ENCODE data around the gene ACKR2. TPM values are rescaled to one million over a fixed set of nuclear protein-coding genes. Genes with fewer than 3 reads are reported as not detected.

Gene ACKR2
- total and polyA plus RNA-seq, 2 of the 13 experiments (the other 11 are each of a cell fraction or from before 2014, with no cell fraction given), result 1.1 to 1.9 TPM

GRCh38 chr3:42855547-42856380 lies 46.5 kb downstream of the ACKR2 start (continued):
- TF ChIP-seq ZNF75D (CRISPR knock-in tag; IDR thresholded peaks at IDR 0.05; ENCODE audit: borderline replicate concordance) (no peak), RARA (CRISPR knock-in tag; IDR thresholded peaks at IDR 0.05) (peak; percentile 95), MIXL1 (CRISPR knock-in tag; IDR thresholded peaks at IDR 0.05) (peak; percentile 37; the same call in 1 of the 2 replicates), KLF16 (CRISPR knock-in tag; IDR thresholded peaks at IDR 0.05) (0 out of 4 replicates have a peak, but pooled peaks of 1 of the 2 experiments have one; percentile 54), ZNF354B (CRISPR knock-in tag; IDR thresholded peaks at IDR 0.05) (no peak), BRCA1 (CRISPR knock-in tag; IDR thresholded peaks at IDR 0.05) (no peak), ZNF766 (CRISPR knock-in tag; IDR thresholded peaks at IDR 0.05; ENCODE audit: borderline replicate concordance) (no peak), MATR3 (CRISPR knock-in tag; IDR thresholded peaks at IDR 0.05) (no peak), CERS6 (CRISPR knock-in tag; IDR thresholded peaks at IDR 0.05) (no peak), SKI (IDR thresholded peaks at IDR 0.05; ENCODE audit: partially characterized antibody) (peak; percentile 40), ZNF350 (CRISPR knock-in tag; IDR thresholded peaks at IDR 0.05; ENCODE audit: borderline replicate concordance, low read depth) (peak; percentile 18; the same call in 1 of the 2 replicates), TEAD2 (CRISPR knock-in tag; IDR thresholded peaks at IDR 0.05) (no peak), ZKSCAN1 (IDR thresholded peaks at IDR 0.05; ENCODE audit: low read length) (no peak), SETDB1 (CRISPR knock-in tag; IDR thresholded peaks at IDR 0.05; ENCODE audit: borderline replicate concordance) (no peak), ZKSCAN8 (CRISPR knock-in tag; IDR thresholded peaks at IDR 0.05; ENCODE audit: borderline replicate concordance) (no peak; the same call in 1 of the 2 replicates), ZNF740 (CRISPR knock-in tag; IDR thresholded peaks at IDR 0.05) (no peak), HOXA9 (CRISPR knock-in tag; IDR thresholded peaks at IDR 0.05; ENCODE audit: borderline replicate concordance) (no peak), HNRNPK (IDR thresholded peaks at IDR 0.05; ENCODE audit: low read depth, low read length, poor library complexity, severe bottlenecking) (no peak), EEA1 (CRISPR knock-in tag; IDR thresholded peaks at IDR 0.05; ENCODE audit: borderline replicate concordance) (no peak), NFE2L2 (IDR thresholded peaks at IDR 0.05; ENCODE audit: low read length) (no peak), ZNF749 (CRISPR knock-in tag; IDR thresholded peaks at IDR 0.05; ENCODE audit: borderline replicate concordance) (no peak), ZNF468 (CRISPR knock-in tag; IDR thresholded peaks at IDR 0.05) (no peak), ZFP62 (CRISPR knock-in tag; IDR thresholded peaks at IDR 0.05) (no peak), HNRNPUL1 (IDR thresholded peaks at IDR 0.05; ENCODE audit: low read depth, low read length) (no peak), ZNF317 (CRISPR knock-in tag; IDR thresholded peaks at IDR 0.05) (peak; percentile 31; the same call in 1 of the 2 replicates), KAT8 (CRISPR knock-in tag; IDR thresholded peaks at IDR 0.05) (peak; percentile 78; the same call in 1 of the 2 replicates), NFIC (IDR thresholded peaks at IDR 0.05; ENCODE audit: low read length) (peak; percentile 95), AHR (CRISPR knock-in tag; IDR thresholded peaks at IDR 0.05) (no peak), ZNF3 (CRISPR knock-in tag; IDR thresholded peaks at IDR 0.05) (no peak), TSC22D2 (CRISPR knock-in tag; IDR thresholded peaks at IDR 0.05; ENCODE audit: borderline replicate concordance) (no peak)
- TF ChIP-seq, protein P1, sequence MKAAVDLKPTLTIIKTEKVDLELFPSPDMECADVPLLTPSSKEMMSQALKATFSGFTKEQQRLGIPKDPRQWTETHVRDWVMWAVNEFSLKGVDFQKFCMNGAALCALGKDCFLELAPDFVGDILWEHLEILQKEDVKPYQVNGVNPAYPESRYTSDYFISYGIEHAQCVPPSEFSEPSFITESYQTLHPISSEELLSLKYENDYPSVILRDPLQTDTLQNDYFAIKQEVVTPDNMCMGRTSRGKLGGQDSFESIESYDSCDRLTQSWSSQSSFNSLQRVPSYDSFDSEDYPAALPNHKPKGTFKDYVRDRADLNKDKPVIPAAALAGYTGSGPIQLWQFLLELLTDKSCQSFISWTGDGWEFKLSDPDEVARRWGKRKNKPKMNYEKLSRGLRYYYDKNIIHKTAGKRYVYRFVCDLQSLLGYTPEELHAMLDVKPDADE (CRISPR knock-in tag; IDR thresholded peaks at IDR 0.05), result no peak
